Stimulated activated CD4-positive, alpha-beta T cell treated with anti-CD3 and anti-CD28 coated beads, Interleukin-1b, Interleukin-23, amount 100 ng/mL, for 1 hour (primary cell): Measurements from ENCODE around the gene MYB.
"Not testable (repeated sequence)": the region's sequence is repeated elsewhere in the genome, so short reads cannot be mapped to it uniquely, and the experiment has no call there.

Experiments
- DNase-seq, 2 donors: peaks; one replicate each; pipeline ENCODE4 v3.0.0-alpha.2; 2020; ENCODE audit warnings: low read depth in 2 of 2

The MYB gene

DNA sequence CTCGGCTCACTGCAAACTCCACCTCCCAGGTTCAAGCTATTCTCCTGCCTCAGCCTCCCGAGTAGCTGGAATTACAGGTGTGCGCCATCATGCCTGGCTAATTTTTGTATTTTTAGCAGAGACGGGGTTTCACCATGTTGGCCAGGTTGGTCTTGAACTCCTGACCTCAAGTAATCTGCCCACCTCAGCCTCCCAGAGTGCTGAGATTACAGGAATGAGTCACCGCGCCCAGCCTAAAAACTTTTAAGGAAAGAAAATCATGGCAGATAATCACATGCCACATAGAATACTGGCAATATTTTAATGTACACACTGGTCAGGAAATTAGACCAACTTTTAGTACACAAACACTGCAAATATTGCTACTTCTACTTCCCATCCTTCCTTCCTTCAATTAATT, 16.7 kb upstream of the MYB start:
- not testable (repeated sequence) for DNase-seq

DNA sequence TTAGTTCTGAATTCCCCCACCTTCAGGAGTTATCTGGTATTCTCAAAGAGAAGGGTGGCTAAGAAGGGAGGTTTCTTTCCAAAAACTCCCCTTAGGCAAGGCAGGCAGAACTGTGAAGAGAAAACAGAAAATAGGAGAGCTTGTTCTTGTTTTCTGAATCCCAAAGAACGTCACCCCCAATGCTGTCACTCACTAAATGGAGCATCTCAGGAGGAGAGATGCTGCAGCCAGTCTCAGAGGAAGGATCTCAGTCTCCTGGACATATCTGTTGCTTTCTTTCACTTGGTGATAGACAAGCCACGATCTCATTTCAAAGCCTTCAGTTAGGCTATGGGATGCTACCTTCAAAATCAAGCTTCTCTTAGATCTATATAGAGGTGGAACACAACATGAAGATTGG, 16.1 kb upstream of the MYB start:
- no peak for DNase-seq

DNA sequence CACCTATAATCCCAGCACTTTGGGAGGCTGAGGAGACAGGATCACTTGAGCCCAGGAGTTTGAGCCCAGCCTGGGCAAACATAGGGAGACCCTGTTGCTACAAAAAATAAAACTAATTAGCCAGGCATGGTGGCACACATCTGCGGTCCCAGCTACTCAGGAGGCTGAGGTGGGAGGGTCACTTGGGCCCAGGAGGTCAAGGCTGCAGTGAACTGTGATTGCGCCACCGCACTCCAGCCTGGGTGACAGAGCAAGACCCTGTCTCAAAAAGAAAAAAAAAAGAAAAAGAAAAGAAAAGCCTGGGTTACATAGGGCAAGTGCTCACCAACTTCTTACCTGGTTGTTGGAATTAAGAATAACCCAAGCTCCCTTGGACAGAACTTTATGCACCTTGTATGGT, 14.6 kb upstream of the MYB start:
- DNase-seq, result no peak

DNA sequence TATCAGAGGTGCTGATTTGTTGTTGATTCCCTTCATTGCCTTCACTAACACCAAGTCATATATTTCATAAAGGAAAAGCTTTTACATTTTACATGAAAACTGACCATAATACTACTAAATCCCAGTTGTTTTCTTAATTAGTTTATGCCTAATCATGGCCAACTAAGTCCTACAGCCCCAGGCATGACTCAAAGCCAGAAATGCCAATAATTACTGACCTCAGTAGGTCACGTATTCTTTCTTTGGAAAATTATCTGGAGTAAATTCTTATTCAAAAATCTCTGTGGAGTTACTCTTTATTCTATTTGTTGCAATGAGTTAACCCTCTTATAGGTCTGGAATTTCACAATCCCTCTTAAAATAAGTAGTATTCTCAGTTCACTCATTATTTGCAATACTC, 13.5 kb upstream of the MYB start:
- DNase-seq, result no peak

DNA sequence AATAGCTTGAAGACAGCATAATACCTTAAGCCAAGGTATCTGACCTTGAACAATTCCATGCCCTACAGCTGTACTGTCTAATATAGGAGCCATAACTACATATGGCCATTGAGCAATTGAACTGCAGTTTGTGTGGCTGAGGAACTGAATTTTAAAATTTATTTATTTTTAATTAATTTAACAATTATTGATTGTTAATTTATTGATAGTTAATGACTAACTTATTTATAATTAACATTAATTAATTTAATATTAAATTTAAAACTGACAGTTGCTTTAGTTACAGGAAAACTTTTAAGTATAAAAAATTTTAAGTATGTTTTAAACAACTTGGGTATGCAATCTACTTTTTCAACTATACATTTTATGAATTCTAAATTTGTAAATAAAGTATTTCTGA, 12.3 kb upstream of the MYB start:
- DNase-seq, result no peak

DNA sequence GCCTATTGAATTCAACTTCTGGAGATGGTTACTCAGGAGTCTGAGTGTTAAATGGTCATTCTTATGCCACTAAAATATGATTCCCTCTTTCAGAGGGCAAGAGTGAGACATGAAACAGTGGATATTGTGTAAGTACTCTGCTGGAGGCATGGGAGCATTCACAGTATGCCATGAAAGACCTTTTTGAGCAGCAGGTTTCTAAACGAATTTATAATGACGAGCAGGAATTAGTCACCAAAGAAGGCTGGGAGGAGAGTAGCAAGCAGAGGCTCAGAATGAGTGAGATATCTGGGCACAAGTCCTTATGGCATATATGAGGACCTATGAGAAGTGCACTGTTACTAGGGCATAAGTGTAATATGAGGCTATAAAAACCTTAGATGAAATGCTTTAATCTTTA, 10.9 kb upstream of the MYB start:
- no peak for DNase-seq

DNA sequence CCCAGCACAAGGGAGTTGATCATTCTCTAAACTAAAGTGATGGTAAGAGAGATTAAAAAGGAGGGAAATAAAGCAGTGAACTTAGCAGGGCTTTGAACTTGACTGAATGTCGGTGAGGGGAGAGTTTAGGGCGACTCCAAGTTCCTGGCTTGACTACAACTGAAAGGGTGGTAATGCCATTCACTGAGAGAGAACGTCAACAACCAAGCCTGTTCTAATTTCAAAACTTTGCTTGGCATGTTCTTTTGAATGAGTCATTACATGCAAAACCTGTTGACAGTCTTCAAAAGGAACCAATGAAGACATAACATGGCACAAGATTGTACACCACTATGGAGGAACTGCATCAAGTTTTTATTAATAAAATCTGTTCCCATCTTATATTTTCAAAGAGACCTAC, 10.3 kb upstream of the MYB start:
- DNase-seq, result no peak

DNA sequence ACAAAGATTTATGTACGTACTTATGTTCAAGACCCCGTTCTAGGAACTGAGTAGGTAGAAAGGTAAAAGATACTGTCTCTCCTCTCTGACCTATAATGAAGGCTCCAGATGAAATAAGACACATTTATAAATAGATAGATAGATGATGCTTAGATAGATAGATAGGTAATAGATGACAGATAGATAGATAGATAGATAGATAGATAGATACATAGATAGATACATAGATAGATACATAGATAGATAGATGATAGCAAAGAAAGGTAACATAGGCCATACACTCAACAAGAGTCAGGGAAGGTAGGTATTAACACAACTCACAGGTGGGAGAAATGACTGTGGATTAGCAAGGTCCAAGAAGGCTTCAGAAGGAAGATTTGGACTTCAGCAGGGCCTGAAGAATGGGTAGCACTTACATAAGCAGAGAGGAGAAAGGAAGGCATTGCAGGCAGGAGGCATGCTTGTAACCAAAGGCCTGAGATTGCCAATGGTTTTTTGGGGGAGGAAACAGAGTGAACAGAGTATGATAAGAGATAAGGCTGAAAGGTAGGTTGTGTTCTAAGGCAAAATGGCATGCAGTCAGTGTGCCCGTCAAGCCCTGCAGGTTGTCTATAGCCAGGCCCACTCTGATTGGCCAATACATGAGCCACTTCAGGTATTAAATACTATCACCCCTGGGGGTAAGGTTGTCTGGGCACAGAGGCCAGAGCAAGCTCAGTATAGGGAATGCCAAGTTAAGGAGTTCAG, 7.7 kb upstream of the MYB start:
- DNase-seq, result no peak

DNA sequence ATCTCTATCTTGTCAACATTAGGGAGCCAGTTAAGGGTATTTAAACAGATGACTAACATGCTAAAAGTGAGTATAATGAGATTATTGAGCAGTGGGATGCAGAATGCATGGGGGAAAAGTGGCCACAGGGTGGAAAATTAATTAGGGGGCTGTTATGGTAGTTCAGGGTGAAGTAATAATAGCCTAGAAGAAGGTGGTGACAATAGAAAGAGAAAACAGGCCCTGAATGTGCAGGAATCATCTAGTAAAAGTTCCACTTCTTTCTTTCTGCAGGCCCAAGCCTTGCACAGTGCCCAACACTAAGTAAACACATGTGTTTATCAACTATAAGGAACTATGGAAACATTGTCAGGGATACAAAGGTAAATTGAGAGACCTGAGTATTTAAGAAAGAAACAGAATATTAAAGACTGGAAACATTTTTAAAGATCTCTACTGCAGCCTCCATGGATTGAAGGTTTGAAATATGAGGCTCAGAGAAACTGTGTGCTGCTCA, 7.1 kb upstream of the MYB start:
- no peak for DNase-seq

DNA sequence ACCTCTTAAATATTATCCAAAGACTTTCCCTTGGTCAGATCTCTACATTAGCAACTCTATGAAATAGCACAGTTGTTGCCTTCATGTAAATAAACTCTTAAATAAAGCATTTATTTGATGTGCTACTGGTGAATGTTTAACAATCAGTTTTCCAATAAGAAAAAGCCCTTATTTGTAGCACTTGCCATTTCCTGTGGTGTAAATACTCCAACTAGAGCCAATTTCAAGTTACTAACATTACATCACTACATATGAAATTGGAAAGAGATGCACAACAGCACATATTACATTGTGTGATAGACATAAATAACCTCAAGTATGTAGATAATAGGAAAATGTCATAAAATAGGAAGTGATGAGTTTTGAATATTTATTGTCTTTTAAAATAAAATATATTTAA, 5.0 kb upstream of the MYB start:
- DNase-seq, result no peak

DNA sequence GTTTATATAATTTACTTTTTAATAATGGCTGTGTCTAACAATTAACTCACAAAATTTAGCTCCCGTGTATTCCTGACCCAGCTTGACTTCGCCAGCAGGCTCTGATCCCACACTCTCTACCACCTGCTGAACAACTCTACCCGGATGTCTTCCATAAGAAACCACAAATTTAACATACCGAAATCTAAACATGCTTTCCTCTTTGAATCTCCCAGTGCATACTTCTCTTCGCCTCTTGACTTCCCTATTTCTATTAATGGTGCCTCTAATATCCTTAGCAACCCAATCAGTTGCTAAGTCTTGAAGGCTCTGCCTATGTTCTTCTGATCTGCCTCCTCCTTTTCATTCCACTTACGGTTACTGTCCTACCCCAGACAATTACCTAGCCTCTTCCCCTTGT, 4.6 kb upstream of the MYB start:
- no peak for DNase-seq

DNA sequence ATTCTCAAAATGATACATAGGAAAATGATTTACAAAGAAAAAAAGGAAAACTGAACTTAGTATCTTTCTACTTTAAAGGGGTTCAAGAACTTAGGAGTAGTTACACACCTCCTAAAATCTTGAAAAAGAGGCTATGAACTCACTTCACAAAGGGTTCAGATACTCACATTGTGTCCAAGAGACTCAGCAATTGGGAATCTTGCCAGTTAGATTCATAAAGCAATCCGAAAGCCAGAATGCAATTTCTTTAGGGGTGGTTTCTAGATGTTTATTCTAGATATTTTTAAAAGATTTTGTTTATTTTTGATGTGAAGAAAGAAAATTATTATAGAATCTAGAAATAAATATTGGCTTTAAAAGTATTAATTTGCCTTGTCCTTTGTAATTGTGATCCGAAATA, 1.7 kb upstream of the MYB start:
- DNase-seq, result no peak

DNA sequence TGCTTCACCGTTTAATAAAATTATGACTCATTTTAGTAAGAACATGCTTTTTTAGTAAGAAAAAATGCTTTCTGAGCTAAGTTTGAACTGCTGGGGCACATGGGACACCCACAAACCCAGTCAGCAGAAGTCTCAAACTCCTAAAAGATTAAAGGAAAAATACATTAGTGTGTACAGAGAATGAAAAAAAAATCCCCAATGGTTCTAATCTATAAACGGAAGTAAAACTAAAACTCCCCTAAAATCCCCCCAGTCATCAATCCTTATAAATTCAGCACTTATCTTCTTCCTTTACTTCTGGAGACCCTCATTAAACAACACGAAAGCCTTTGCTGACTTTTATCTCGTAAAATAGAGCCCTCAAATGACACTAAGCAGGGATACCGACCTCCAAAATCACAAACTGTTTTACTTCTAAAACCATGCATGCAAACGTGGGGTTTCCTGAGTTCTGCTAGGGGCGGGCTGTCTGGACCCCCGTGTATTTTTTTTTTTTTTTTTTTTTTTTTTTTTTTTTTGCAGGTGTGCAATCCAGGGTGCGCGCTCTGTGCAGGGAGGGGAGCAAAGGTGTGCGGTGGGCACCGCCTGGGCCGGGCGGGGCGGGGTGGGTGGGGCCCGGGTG, 1.1 kb upstream of the MYB start:
- no peak for DNase-seq

DNA sequence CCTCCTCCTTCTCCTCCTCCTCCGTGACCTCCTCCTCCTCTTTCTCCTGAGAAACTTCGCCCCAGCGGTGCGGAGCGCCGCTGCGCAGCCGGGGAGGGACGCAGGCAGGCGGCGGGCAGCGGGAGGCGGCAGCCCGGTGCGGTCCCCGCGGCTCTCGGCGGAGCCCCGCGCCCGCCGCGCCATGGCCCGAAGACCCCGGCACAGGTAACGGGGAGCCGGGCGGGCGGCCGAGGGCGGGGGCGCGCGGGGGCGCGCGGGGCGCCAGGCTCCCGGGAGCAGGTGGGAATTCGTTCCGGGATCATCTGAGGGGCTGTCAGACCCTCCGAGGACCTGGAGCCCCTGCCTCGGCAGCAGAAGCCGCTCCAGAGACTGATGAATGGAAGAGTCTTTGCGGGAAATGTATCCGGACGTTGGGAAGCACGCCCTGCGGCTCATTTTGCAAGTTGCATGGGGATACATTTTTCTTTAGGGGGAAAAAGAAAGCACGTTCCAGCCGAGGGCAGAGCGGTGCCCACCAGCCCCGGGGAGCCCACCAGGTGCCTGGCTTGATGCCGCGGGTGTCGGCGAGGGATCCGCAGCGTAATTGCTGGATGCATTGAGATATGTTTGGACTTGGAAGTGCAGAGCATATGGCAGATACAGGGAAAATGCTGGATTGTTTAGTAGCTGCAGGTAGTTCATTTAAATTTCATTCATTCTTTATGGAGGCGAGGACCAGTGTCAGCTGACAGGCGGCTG, 394 bp downstream of the MYB start:
- DNase-seq, result no peak

DNA sequence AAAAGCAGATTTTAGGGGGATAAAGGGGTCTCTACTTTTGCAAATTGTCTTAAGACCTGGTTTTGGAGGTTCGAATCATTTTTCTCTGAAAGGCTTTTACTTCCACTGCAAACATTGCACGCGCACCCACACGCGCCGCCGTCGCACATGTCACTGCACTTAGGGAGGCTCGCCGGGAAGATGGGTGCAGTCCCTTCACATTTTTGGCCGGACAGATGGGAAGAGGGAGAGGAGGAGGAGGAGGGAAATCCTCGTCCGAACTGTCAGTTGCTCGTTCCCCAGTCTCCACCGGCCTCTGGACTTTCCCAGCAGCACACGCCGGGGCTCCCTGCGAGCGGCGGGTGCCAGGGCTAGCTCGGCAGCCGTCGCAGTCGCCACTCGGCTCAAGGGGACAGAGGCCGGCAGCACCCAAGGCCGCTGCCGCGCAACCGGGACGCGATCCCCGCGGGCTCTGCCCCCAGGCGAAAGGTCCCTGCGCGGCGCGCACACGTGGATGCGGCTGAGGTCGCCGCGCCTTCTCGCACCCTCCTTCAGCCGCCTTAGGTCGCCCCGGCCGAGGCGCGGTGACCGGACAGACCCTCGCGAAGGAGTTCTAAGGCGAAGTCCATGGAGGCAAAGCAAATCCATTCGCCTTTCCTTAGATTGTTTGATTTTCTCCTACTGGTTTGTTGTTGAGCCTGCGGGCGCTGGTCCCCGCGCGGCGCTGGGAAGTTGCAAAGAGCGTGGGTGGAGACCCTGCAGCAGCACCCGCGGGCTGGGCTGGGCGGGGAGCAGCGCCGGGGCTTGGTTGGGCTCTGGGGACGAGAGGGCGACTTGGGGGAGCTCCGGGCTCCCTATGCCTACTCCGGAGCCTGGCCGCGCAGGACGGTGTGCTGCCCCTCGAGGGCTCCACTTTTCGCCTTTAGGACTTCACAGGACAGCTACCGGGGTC, 1.2 kb downstream of the MYB start:
- no peak for DNase-seq

DNA sequence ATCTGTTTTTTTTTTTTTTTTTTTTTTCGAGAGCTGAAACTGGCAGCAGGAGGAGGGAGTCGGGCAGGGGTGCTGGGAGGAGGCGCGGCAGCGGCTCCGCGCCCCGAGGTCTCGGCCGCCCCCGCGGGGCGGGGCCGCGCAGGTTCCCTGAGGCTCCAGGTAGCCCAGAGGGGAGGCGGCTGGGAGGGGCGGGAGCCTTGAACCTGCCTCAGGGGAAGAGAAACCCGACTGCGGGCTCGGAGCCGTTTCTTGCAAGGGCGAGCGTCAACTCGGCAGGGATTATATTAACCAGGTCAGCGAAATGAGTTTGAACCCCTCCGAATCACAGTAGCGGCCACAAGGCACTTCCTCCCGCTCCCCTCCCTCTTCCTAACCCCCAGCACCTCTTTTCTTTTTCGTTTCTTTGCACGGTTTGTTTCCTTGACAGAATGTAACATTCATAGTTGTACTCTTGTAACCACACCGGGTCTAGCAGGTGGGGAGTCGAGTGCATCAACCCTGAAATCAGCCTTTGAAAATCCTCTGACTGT, 2.0 kb downstream of the MYB start:
- DNase-seq, result peak; percentile 30 to 49

DNA sequence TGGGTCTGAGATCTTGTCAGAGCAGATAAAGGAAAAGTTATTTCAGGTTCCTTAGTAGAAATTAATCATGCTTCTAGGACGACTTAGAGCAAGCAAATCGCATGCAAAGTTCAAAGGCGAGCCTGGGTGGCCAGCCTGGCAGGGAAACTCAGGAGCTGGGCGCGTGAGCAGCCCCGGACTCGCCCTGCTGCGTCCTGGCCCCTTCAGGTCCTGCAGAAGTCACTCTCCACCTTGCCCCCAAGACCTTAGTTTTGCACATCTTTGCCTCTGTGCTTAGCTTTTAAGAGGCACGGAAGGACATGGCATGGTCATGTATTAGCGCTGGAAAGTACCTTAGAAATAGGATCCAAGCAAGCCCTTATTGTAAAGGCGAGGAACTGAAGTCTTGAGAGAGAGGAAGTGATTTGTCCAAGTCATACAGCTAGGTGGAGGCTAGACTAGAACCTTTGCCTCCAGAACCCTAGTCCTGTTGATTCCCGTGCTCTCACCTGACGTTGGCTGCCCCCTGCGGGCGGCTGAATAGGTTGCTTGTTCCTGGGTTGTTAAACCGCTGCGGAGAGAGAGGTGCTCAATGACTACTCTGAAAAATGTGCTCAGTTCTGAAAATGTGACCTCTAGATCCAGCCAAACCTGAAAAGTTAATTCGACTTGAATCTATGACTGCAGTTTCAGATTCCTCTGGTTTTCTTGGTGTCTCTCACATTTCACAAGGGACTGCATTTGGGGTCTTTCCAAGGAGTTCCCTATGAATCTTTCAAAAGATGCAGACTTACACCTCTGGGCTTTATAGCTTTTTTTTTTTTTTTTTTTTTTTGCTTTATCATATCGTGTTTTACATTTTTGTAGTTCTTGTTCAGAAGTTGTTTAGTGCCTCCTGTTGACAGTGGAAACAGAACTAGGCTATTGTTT, 2.7 kb downstream of the MYB start:
- DNase-seq, result peak; percentile 50 to 51

DNA sequence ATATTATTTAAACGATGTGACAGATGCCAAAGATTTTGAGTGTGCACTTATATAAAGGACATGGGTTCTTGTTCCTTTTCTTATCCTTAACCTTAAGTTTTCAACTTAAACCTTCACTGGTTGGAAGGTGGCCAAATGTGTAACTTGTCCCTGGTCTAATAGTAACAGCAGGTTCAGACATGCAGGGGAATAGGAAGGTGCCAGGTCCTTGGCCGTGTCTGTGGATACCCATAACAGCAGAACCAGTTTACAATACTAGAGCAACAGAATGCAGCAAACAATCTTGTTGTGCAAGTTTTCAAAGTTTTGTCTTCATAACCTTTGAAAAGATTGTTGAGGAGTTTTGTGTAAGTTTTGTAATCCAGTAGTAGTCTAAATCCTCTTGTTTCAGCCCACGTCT, 4.4 kb downstream of the MYB start:
- no peak for DNase-seq

DNA sequence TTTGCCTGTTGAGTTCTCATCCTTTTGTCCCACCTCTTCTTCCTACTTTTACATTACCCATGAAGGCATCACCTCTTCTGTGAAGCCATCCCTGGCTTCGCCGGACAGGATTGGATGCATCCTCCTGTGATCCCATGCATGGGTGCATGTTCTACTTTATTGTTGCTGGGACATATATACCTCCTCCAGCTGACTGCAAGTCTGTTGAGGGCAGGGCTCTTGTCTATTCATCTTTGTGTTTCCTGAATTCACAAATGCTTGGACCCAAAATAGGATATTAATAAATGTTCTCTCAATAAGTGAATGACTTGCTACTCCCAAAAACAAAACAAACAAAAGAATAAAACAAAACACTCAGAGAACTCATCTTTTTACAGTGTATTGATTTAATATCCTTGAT, 5.1 kb downstream of the MYB start:
- no peak for DNase-seq

DNA sequence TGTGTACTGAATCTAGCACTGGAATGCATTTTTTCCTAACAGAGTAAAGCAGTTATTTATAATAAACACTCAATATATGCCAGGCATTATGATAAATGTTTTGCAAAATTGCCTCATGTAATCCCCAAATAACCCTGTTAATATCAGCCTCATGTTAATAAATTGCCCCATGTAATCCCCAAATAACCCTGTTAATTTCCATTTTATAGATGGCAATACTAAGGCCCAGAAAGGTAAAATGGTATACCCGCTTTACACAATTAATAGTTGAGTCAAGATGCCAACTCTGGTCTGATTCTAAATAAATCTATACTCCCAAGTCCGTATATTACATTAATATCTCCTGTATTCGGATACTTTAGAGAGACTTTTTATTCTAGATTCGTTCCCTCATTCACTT, 6.3 kb downstream of the MYB start:
- no peak for DNase-seq

DNA sequence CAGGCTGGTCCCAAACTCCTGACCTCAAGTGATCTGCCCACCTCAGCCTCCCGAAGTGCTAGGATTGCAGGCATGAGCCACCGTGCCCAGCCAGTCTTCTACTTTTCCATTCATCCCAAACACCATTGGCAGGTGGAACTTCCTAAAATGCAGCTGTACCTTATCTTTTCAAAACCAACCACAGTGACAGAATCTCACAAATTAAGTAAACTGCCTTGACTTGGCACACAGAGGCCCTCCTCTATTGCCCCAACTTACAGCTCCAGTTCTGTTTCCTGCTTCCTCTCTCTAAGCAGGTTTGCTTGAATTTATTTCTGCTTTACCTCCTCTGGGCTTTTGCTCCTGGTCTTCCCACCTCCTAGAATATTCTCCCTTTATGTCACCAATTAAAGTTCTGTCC, 7.6 kb downstream of the MYB start:
- no peak for DNase-seq
